ENCODE data around the gene PLAC1. TPM values are rescaled to one million over a fixed set of nuclear protein-coding genes. Genes with fewer than 3 reads are reported as not detected.

The PLAC1 gene, protein sequence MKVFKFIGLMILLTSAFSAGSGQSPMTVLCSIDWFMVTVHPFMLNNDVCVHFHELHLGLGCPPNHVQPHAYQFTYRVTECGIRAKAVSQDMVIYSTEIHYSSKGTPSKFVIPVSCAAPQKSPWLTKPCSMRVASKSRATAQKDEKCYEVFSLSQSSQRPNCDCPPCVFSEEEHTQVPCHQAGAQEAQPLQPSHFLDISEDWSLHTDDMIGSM
- total RNA-seq = under 1 TPM in 1 of 2 experiments, not detected in 1; 0.31 TPM

DNA sequence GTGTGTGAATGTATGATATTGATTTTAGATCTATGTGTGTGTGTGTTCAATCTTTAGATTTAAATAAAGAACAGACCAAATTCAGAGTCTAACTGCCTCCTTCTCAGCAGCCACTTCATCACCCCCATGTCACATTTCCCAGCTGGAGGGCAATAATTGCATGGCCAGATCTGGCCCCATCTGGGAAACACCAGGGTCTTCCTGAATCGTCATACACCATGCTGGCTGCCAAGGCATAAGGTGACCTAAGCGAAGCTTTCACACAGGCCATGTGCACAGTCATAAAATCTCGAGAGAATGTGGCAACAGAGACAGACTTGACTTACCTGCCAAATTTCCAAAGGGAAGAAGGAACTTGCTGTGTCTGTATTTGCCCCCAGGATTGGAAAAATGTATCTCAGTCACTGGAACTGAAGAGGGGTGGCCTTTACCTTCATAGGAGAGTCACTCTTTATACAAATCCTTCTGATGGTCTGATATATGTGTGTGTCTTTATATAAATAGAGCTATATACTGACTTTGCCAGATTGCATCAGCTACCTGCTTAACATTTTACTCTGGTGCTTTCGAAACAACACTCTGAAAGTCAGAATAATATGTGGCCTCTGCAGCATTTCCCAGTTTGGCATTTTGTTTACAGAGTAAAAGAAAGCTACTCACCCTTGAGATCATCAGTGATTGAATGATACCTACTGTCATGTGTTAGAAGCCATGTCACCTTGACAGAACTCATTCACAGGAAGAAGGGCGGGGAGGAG lies at the start of gene PLAC1:
Gene PLAC1, minus strand, starts transcription at position 470 of the 758 bp plus-strand sequence. CDS start 91,789 bp downstream, outside the sequence.
- intact Hi-C loops (cut with micrococcal nuclease) = no loop called here
- DNase-seq = no peak
- peaks cover 19% of the 10 kb centered on the region for H3K4me1 Mint-ChIP-seq (ENCODE audit: low read depth)
- no peak within 1 kb of the TSS for H3K4me3 Mint-ChIP-seq
- H3K36me3 Mint-ChIP-seq = no peaks in the 10 kb centered on the region
- no peak within 1 kb of the TSS for H3K27ac Mint-ChIP-seq
- POLR2A ChIA-PET = no interaction called here
- H3K27me3 Mint-ChIP-seq = peaks cover 16% of the 10 kb centered on the region
- CTCF ChIA-PET = no interaction called here
- H3K9me3 Mint-ChIP-seq = no peaks in the 10 kb centered on the region

DNA sequence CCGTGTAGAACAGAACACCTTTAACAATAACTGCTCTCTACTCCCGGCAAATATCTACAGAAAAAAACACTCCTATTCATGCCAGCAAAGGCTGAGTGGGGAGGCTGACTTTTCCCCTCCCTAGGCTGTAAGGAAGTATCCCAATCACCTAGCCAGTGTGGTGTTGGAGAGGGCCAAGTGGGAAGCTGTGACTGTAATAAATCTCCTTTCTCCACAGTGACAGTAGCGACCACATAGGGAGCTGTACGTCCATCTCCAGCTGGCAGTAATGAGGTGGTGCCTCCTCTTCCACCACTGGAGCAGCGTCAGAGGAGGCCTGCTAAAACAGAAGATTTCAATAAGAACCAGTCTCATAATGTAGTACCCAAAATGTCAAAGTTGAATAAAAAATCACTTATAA lies 47.9 kb upstream of the PLAC1 start:
- Mint-ChIP-seq H3K4me1 (ENCODE audit: low read depth) (no peaks in the 10 kb centered on the region), H3K36me3 (no peaks in the 10 kb centered on the region), H3K9me3 (no peaks in the 10 kb centered on the region), H3K27me3 (peaks cover 5% of the 10 kb centered on the region), H3K27ac (no peak overlapping the region), H3K4me3 (no peak overlapping the region)
- ChIA-PET POLR2A (no interaction called here), CTCF (no interaction called here)
- intact Hi-C loops (cut with micrococcal nuclease) = no loop called here
- DNase-seq = no peak

DNA sequence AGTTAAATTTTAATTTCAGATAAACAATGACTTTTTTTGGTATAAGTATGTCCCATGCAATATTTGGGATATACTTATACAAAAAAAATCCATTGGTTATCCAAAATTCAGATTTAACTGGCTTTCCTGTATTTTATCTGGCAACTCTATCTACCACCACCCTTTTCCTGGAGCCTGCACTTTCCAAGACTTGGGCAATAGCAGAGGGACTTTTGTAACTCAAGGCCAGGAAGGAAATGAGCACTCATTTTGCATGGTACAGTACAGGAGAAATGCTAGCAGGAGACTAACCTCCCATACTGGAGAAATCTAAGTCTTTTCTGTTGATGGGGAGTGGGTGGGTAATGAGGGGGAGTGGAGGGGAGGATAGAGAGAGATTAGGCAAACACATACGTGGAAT lies 37.7 kb upstream of the PLAC1 start:
- no peak overlapping the region for H3K27ac Mint-ChIP-seq
- no peak overlapping the region for H3K4me3 Mint-ChIP-seq
- H3K9me3 Mint-ChIP-seq = no peaks in the 10 kb centered on the region
- POLR2A ChIA-PET = no interaction called here
- CTCF ChIA-PET = no interaction called here
- no peaks in the 10 kb centered on the region for H3K36me3 Mint-ChIP-seq
- DNase-seq = no peak
- intact Hi-C loops (cut with micrococcal nuclease) = no loop called here
- no peaks in the 10 kb centered on the region for H3K4me1 Mint-ChIP-seq (ENCODE audit: low read depth)
- H3K27me3 Mint-ChIP-seq = peaks cover 5% of the 10 kb centered on the region

DNA sequence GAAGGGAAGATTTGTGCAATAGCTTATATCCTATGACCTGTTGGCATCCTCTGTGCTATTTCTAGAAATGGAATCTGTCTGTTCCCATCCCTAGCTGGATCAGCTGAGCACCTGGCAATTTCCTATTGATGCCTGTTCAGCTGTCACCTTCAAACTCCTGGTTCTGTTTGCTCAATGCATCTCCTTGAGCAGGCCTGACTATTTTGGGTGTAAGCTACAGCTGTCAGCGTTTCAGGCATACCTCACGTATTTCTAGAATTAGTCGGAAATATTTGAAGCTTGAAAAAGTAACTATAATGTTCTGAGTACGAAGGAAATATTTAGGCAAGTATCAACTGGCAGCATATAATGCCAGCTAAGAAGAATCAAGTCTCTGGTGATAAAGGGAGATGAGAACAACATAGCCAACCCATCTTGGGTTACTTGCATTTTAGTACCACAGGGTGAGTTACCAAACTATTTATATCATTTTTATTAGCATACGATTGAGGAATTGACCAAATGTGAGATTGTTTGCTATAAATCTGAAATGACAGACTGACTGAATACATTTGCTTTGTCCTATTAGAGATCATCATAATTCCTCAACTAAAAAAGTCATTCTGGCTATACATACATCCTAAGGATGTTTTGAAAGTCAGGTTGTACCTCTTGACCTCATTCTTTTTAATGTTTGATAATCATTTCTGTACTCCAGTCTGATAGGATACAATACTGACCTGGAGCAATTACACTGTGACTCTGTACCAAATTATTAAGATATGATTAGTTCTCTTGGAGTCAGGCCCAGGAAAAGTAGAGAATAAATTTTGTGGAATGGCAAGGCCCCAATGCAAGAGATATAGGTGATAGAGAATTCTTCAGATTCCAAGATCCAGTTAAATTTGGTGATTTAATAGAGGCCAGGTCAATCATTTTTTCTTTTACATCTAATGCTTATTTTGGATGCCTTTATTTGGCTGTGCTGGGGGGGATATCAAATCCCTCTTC lies 36.4 kb upstream of the PLAC1 start:
- POLR2A ChIA-PET = no interaction called here
- intact Hi-C loops (cut with micrococcal nuclease) = no loop called here

DNA sequence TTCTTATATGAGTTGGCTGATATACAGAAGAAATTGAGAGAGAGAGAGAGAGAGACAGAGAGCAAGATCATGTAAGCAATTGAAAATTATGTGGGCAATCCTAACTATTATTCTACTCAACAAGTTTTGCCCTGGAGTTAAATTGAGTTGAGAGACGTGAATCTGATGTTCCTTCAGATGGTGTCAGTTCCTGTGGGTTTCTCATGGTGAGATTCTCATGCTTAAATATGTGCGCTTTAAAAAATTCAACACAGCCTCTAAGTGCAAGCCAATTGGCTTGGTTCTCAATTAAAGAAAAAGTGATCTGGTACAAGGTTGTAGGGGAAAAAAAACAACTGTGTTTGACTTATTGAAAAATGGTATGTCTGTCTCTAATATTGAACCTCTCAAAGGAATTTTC lies 35.4 kb upstream of the PLAC1 start:
- intact Hi-C loops (cut with micrococcal nuclease) = no loop called here
- no peaks in the 10 kb centered on the region for H3K9me3 Mint-ChIP-seq
- CTCF ChIA-PET = no interaction called here
- POLR2A ChIA-PET = no interaction called here
- no peaks in the 10 kb centered on the region for H3K36me3 Mint-ChIP-seq
- no peak overlapping the region for H3K27ac Mint-ChIP-seq
- H3K4me1 Mint-ChIP-seq (ENCODE audit: low read depth) = no peaks in the 10 kb centered on the region
- H3K27me3 Mint-ChIP-seq = peaks cover 2% of the 10 kb centered on the region
- no peak overlapping the region for H3K4me3 Mint-ChIP-seq
- DNase-seq = no peak

More for the DNA sequence above, 36.4 kb upstream of the PLAC1 start:
- Mint-ChIP-seq H3K4me3 (no peak overlapping the region), H3K9me3 (no peaks in the 10 kb centered on the region), H3K36me3 (no peaks in the 10 kb centered on the region), H3K27ac (no peak overlapping the region), H3K27me3 (peaks cover 2% of the 10 kb centered on the region), H3K4me1 (ENCODE audit: low read depth) (no peaks in the 10 kb centered on the region)
- DNase-seq = no peak
- CTCF ChIA-PET = no interaction called here

DNA sequence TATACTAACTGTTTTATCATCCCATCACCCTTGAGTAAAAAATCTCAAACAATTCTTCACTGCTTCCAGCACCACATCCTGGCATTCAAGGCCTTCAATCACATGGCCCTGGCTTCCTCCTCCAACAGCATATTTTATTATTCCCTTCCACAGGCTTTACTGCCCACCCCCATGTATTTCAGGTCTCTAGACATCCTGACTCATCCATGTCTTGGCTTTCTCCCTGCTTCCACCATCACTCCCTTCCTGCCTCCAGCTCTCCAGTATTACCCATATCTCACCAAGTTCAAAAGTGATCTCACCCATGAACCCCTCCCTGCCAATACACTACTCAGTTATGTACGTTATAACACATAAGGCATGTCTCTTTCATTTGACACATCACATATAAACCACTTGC lies 34.7 kb upstream of the PLAC1 start:
- Mint-ChIP-seq H3K36me3 (no peaks in the 10 kb centered on the region), H3K4me1 (ENCODE audit: low read depth) (no peaks in the 10 kb centered on the region), H3K27ac (no peak overlapping the region), H3K9me3 (no peaks in the 10 kb centered on the region), H3K27me3 (peaks cover 2% of the 10 kb centered on the region), H3K4me3 (no peak overlapping the region)
- POLR2A ChIA-PET = no interaction called here
- DNase-seq = no peak
- CTCF ChIA-PET = no interaction called here
- intact Hi-C loops (cut with micrococcal nuclease) = no loop called here

DNA sequence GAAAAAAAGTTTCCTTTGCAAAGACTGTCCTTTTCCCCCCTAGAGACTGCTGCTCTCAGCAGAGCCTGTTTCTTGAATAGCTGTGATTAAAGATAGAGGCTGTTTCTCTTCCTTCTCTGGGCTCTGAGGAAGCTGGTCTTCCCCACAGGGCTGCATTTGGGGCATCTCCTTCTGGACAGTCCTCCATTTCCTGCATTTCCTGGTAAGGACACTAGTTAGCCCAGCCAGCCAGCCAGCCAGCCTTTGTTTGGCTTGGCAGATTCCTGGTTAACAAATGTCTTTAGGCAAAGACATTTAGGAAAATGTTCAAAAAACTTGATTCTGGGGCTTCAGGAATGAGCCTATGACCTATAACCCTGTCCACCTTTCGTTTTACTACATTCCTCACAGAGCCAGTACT lies 34.0 kb upstream of the PLAC1 start:
- Mint-ChIP-seq H3K27me3 (peaks cover 2% of the 10 kb centered on the region), H3K4me1 (ENCODE audit: low read depth) (no peaks in the 10 kb centered on the region), H3K36me3 (no peaks in the 10 kb centered on the region), H3K4me3 (no peak overlapping the region), H3K27ac (no peak overlapping the region), H3K9me3 (no peaks in the 10 kb centered on the region)
- POLR2A ChIA-PET = no interaction called here
- CTCF ChIA-PET = no interaction called here
- no peak for DNase-seq
- intact Hi-C loops (cut with micrococcal nuclease) = no loop called here

DNA sequence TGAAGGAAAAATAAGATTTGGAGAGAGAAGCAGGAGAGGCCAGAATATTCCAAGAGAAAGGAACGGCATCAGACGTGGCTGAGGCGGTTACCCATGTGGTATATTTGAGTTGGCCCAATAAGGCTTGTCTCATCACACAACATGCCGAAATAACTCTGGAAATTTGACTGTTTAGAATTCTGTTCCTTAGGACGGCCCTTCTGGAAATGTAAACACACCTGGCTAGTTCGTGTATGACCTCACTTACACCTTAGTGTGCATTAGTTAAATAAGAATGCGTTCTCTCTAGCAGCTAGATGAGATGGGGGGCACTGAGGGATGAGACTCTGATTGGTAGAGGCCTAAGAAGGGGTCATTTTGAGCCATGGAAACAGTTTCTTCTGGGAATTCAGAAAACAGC lies 33.2 kb upstream of the PLAC1 start:
- no peaks in the 10 kb centered on the region for H3K36me3 Mint-ChIP-seq
- no peaks in the 10 kb centered on the region for H3K9me3 Mint-ChIP-seq
- DNase-seq = no peak
- H3K4me3 Mint-ChIP-seq = no peak overlapping the region
- intact Hi-C loops (cut with micrococcal nuclease) = no loop called here
- H3K4me1 Mint-ChIP-seq (ENCODE audit: low read depth) = no peaks in the 10 kb centered on the region
- ChIA-PET POLR2A (no interaction called here), CTCF (no interaction called here)
- H3K27me3 Mint-ChIP-seq = peaks cover 2% of the 10 kb centered on the region
- H3K27ac Mint-ChIP-seq = no peak overlapping the region

DNA sequence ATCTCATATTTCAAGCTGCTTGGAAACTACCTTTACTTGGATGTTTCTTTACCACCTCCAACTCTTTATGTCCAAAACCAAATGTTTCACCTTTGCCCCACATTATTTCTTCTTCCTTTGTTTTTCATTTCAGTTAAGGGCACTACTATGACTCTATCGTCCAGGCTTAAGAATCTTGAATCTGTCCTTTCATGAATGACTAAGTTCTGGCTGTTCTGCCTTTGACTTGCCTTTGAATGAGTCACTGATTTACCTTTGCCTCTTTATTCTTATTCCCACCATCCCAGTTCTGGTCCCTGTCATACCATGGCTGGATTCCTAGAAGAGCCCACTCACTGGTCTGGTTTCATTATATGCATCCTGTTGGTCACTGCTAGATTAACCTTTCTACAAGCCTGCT lies 30.6 kb upstream of the PLAC1 start:
- intact Hi-C loops (cut with micrococcal nuclease) = no loop called here
- ChIA-PET POLR2A (no interaction called here), CTCF (no interaction called here)
- H3K36me3 Mint-ChIP-seq = no peaks in the 10 kb centered on the region
- peaks cover 2% of the 10 kb centered on the region for H3K27me3 Mint-ChIP-seq
- no peaks in the 10 kb centered on the region for H3K9me3 Mint-ChIP-seq
- H3K4me1 Mint-ChIP-seq (ENCODE audit: low read depth) = no peaks in the 10 kb centered on the region
- no peak overlapping the region for H3K4me3 Mint-ChIP-seq
- DNase-seq = no peak
- H3K27ac Mint-ChIP-seq = no peak overlapping the region

DNA sequence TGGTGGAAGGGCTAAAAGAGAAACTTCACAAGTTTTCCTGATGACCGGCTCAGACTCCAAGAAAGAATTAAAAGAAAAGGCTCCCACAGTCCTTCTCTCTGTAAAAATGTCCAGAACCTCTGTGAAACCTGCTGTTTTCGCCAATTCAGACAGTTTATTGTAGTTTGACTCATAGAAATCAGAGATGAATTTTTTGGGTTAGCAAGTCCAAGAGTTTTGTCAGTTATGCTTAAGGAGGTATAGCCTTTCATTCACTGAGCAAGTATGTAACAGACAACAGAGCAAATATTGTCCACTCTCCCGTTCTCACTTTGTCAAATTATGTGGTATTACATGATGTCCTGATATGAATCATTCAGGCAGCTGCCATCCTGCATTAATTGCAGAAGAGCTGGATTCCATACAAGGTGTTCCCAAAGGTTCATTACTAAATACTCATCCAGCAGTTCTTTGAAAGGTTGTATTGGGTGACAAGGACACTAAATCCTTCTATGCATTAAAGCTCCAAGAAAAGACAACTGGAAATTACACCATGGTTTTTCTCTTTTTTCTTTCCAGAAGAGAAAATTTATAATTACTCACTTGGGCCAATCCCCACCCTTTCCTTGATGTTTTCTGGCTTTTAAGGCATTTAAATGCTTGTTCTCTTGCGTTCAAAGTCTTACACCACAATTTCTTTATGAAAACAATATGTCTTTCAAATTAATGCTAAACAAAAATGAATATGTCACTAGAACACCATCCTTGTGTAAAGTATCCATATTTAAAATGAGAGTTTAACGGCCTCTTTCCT lies 30.0 kb upstream of the PLAC1 start:
- no peaks in the 10 kb centered on the region for H3K9me3 Mint-ChIP-seq

DNA sequence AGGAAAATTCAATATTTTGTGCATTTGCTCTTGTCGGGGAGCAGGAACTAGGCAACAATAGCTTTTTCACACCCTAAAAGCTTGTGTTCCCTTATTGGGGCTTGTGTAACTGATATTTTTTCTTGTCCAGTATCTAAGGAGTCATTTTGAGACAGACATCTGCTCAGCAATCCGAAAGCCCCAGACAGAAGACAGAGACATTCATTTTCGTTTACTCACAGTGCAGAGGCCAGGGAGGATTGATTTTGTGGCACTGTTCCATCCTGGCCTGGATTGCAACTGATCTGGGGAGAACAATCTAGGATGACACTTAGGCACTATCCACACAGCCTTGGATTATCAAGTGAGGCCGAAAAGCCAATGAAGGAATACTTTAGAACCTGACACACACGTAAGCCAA lies 27.4 kb upstream of the PLAC1 start:
- no peaks in the 10 kb centered on the region for H3K36me3 Mint-ChIP-seq
- POLR2A ChIA-PET = no interaction called here
- DNase-seq = no peak
- H3K27ac Mint-ChIP-seq = no peak overlapping the region
- no peak overlapping the region for H3K4me3 Mint-ChIP-seq
- no peaks in the 10 kb centered on the region for H3K4me1 Mint-ChIP-seq (ENCODE audit: low read depth)
- CTCF ChIA-PET = no interaction called here
- no peaks in the 10 kb centered on the region for H3K27me3 Mint-ChIP-seq
- intact Hi-C loops (cut with micrococcal nuclease) = no loop called here
- H3K9me3 Mint-ChIP-seq = no peaks in the 10 kb centered on the region

More for the DNA sequence above, 30.0 kb upstream of the PLAC1 start:
- ChIA-PET CTCF (no interaction called here), POLR2A (no interaction called here)
- no peaks in the 10 kb centered on the region for H3K36me3 Mint-ChIP-seq
- H3K4me1 Mint-ChIP-seq (ENCODE audit: low read depth) = no peaks in the 10 kb centered on the region
- H3K4me3 Mint-ChIP-seq = no peak overlapping the region
- peaks cover 2% of the 10 kb centered on the region for H3K27me3 Mint-ChIP-seq
- no peak for DNase-seq
- H3K27ac Mint-ChIP-seq = no peak overlapping the region
- intact Hi-C loops (cut with micrococcal nuclease) = no loop called here

DNA sequence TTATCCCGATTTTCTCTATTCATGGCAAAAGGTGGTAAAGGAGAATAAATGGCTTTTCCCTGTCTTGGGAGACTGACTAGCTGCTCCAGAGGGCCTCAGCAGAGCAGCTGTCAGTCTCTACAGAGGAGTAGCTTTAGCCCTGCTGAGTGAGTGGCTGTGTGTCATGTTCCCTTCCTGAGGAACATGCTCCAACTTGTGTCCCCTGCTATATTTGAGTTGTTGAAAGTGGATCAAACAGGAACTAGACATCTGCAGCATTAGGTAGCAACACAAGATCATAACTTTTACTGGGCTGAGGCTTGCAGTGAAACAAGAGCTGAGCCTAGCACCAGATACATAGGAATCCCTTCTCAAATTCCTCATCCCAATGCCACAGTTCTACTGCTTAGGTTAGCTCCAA lies 26.7 kb upstream of the PLAC1 start:
- no peaks in the 10 kb centered on the region for H3K27me3 Mint-ChIP-seq
- intact Hi-C loops (cut with micrococcal nuclease) = no loop called here
- H3K36me3 Mint-ChIP-seq = no peaks in the 10 kb centered on the region
- no peak overlapping the region for H3K27ac Mint-ChIP-seq
- H3K9me3 Mint-ChIP-seq = no peaks in the 10 kb centered on the region
- DNase-seq = no peak
- H3K4me1 Mint-ChIP-seq (ENCODE audit: low read depth) = no peaks in the 10 kb centered on the region
- CTCF ChIA-PET = no interaction called here
- H3K4me3 Mint-ChIP-seq = no peak overlapping the region
- POLR2A ChIA-PET = no interaction called here
